ENCODE results near the gene AADACL2.

The AADACL2 gene, protein sequence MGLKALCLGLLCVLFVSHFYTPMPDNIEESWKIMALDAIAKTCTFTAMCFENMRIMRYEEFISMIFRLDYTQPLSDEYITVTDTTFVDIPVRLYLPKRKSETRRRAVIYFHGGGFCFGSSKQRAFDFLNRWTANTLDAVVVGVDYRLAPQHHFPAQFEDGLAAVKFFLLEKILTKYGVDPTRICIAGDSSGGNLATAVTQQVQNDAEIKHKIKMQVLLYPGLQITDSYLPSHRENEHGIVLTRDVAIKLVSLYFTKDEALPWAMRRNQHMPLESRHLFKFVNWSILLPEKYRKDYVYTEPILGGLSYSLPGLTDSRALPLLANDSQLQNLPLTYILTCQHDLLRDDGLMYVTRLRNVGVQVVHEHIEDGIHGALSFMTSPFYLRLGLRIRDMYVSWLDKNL

DNA sequence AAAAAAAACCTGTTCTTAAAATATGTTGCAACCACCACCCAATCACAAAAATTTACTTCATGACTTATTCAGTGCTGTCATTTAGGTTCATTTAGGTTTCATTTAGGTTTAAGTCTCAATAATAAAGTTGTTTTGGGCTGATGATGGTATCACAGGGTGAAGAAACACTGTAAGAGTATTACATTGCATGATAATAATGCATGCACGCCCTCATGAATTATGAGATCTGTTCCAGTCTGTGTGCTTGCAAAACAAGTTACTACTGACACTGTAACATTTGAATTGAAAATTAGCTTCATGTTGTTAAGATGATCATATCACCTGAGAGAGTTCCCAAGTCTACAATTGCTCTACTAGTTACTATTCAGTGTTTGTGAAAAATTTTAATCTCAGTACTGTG is at the start of gene AADACL2:
Gene AADACL2 (plus strand): TSS at position 315 of the 400 bp plus-strand sequence. CDS start 109 bp downstream, outside the sequence.
- intact Hi-C loops (cut with DNase I) = no loop called here
- DNase-seq = no peak

DNA sequence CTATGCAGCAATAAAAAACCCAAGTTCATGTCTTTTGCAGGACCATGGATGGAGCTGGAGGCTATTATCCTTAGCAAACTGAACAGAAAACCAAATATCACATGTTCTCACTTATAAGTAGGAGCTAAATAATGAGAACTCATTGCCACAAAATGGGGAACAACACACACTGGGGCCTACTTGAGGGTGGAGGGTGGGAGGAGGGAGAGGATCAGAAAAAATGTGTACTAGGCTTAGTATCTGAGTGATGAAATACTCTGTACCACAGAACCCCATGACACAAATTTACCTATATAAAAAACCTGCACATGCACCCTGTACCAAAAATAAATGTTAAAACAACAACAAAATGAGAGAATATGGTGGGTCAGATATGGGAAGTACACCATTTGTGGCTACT is 49.6 kb upstream of the AADACL2 start:
- no peak for DNase-seq
- intact Hi-C loops (cut with DNase I) = no loop called here

DNA sequence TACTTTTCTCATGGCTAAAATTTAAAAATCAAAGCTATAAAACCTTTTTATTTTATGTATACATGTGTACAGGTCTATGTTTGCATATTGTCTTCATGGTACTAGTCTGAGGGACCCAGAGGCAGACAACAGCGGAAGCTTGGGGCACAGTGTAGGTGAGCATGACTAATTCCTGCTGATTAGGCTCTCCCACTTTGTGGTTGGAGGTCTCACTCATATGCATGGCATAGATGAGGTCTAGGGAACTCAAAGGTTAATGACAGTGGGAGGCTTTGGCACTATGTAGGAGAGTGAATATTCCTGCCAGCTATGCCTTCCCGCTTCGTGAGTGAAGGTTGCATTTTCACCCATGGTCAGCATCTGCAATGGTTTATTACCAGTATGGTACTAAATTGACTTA is 47.5 kb upstream of the AADACL2 start:
- intact Hi-C loops (cut with DNase I) = no loop called here
- DNase-seq = no peak

DNA sequence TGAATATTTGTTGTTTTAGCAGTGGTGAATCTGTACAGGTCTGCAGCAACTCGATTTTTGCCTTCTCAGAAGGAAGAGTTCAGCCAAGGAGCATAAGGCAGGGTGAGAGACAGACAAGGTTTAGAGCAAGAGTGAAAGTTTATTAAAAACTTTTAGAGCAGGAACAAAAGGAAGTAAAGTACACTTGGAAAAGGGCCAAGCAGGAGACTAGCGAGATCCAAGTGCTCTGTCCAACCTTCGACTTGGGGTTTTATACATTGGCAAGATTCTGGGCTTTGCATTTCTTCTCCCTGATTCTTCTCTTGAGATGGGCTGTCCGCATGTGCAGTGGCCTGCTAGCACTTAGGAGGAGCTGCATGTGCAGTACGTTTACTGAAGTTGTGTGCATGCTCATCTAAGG is 46.7 kb upstream of the AADACL2 start:
- intact Hi-C loops (cut with DNase I) = no loop called here
- DNase-seq = no peak

DNA sequence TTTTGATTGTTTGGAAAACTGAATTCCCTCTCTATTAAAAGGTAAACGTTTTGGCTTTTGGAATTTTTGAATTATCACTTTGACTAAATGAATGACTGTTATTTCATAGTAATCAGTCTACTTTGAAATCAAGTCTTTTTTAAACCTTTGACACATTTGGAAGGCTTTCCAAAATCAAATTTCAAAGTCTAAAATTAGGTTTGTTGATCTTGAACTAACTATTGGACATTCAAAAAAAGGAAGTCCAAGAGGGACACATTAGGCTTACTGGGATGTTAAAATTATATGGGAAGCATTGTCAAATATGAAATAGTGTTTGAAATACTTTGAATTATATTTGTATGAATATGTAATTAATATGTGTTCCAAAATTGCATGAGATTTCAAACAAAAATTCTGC is 45.2 kb upstream of the AADACL2 start:
- intact Hi-C loops (cut with DNase I) = no loop called here
- DNase-seq = no peak

DNA sequence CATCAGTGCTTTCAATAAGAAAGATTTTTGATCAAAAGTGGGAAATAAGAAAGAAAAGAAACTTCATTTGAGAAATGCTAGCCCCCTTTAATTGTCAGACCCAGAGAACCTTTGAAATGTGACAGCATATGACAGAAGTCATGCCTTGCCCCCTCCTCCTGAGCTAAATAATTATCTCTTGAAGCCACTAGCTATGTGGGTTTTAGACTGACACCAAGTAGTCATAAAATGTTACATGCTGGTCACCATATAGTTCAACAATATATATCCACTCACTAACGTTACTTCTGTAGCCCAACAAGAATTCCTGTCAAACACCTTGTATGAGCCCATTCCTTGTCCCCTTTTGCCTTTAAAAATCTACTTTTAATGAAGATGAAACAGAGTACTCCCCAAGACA is 43.1 kb upstream of the AADACL2 start:
- intact Hi-C loops (cut with DNase I) = no loop called here
- DNase-seq = no peak

DNA sequence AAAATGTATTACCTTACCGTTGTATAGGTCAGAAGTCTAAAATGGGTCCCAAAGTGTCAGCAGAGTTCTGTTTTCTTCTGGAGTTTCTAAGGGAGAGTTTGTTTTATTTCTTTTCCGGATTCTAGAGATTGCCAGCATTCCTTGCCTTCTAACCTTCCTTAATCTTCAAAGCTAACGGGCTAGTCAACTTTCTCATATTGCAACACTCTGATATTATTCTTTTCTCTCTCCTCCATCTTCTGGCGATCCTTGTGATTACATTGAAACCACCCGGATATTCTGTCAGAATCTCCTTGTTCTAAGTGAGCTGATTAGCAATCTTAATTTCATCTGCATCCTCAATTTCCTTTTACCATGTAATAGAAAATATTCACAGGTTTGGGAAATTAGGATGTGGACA is 36.2 kb upstream of the AADACL2 start:
- no peak for DNase-seq
- intact Hi-C loops (cut with DNase I) = no loop called here

DNA sequence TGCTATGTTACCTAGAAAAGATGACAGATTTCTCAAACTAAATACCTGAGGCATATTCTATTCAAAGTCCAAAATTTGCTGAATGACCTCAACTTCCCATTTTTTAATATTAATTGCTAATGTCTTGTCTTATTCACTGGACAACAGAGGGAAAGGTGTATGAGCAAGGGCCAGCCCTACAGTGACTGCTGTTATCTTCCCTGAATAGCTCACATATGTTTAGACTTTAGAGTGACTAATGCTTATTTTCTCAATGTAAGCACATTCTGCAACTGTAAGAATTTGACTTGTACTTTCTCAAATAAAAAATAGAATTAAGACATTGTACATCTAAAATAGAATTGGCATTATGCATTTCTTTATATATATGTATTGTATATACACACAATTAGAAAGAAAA is 26.5 kb upstream of the AADACL2 start:
- DNase-seq = no peak

DNA sequence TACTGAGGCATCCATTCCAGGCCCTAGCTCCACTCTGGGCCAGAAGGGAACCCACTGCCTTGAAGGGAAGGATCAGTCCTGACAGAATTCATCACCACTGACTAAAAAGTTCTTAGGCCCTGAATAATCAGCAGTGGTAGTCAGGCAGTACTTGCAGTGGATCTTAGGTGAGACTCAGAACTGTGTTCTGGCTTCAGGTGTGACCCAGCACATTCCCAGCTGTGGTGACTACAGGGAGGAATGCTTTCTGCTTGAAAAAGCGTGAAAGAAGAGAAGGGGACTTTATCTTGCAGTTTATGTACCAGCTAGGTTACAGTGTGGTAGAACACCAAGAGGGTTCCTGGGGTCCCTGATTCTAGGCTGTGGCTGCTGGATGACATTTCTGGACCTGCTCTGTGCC is 24.9 kb upstream of the AADACL2 start:
- no peak for DNase-seq
- intact Hi-C loops (cut with DNase I) = no loop called here

More for the DNA sequence above, 26.5 kb upstream of the AADACL2 start:
- intact Hi-C loops (cut with DNase I) = no loop called here

DNA sequence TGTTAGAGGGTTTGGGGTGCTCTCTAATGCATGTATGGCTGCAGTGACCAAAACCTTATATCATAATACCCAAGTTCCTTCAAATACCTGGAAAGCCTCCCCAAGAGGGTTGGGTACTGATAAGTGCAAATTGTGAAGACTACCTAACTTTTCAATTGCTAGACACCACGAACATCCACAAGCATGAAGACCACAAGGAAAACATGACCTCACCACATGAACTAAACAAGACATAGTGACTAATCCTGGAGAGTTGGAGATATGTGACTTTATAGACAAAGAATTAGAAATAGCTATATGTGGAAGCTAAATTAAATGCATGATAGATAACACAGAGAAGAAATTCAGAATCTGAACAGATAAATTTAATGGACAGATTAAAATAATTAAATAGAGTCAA is 23.9 kb upstream of the AADACL2 start:
- intact Hi-C loops (cut with DNase I) = no loop called here
- no peak for DNase-seq

DNA sequence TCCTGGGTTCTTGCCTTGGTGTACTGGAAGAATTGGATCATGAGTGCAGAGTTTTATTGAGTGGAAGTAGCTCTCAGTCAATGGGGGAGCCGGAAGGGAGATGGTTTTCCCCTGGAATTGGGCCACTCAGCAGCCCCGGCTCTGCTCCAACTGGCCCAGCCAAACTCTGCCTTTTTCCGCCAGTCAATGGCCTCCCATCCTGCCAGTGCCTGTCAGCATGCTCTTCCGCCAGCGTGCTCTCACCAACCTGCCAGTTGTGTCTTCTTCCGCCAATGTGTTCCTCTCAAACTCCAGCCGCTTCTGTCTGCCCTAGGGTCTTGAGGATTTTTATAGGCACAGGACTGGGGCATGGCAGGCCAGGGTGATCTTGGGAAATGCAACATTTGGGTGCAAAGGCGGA is 12.4 kb upstream of the AADACL2 start:
- intact Hi-C loops (cut with DNase I) = no loop called here

DNA sequence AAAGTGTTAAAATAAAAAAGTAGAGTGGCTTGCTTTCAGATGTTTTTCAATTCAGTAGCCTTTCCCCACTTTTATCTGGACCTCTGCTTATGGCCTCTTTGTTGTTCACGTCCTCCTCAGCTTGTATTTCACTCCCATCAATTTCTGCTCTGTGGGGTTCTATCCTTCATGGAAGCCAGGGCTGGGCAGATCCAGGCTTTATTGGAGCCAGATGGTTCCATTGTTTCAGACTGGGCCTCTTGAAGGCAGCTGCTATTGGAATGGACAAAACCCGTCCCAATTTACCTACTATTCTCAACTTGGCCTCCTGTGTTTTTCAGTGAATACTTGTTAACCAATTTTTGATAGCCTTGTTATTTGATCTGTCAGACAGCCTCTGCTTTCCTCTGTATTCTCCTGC is 10.9 kb upstream of the AADACL2 start:
- intact Hi-C loops (cut with DNase I) = no loop called here
- DNase-seq = no peak

More for the DNA sequence above, 12.4 kb upstream of the AADACL2 start:
- DNase-seq = peak in 1 of 10 donors; percentile 55

DNA sequence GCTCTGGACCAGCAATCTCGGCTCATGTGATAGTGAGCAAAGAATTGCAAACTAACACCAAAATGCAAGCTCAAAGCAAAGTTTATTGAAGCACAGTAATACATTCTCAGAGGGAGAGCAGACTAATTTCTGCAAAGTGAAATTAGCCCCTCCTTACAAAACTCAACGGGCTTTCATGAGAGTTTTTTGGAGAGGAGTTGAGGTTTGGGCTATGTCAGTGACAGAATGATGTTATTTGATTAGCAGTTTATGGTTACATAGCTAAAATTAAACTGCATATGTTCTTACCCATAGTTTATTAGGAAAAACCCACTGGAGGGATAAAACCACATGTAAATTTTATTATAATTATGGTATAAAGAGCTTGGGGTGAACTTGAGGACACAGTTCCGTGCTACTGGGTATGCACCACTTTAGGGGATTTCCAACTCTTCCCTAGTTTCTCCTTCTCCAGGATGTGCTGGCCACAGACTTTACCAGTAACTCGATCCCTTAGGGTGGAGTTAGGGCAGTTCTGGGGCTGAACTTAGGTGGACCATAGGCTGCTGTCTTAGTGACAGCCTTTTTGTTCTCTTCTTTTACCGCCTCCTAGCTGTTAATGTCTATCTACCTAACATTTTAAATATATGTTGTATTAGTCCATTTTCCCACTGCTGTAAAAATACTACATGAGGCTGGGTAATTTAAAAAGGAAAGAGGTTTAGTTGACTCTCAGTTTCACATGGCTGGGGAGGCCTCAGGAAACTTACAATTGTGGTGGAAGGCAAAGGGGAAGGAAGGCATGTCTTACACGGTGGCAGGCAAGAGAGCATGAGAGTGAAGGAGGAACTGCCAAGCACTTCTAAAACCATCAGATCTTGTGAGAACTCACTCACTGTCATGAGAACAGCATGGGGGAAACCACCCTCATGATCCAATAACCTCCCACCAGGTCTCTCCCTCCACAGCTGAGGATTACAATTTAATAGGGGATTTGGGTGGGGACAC is 8.9 kb upstream of the AADACL2 start:
- DNase-seq = no peak
- intact Hi-C loops (cut with DNase I) = no loop called here

DNA sequence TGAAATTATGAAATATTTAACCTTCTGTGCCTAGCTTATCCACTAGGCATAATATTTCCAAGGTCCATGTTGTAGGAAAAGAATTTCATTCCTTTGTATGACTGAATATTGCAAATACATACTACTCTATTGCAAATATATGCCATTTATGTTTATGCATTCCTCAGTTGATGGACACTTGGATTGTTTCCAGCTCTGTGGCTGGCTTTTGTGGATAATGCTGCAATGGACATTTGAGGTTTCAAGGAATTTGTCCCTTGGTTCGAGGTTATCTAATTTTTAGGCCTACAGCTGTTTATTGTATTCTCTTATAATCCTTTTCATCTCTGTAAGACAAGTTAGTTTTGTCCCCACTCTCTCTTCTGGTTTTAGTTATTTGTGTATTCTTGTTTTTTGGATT is 7.7 kb upstream of the AADACL2 start:
- intact Hi-C loops (cut with DNase I) = no loop called here
- no peak for DNase-seq

DNA sequence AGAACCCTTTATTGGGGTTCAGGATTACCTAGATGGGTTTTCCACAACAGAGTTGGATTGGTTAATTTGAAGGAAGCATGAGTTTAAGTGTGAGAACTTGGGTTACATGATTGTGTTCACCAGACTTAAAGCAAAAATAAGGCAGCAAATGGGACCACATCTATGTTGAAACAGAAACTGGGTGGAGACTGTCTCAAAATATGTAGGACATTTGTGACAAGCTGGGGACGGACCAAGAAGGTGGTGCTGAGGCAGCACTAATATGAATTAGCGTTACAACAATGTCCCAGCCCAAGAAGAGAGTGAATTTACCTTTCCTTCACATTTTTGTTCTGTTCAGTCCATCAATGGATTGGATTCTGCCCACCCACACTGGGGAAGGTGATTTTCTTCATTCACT is 866 bp upstream of the AADACL2 start:
- no peak for DNase-seq

DNA sequence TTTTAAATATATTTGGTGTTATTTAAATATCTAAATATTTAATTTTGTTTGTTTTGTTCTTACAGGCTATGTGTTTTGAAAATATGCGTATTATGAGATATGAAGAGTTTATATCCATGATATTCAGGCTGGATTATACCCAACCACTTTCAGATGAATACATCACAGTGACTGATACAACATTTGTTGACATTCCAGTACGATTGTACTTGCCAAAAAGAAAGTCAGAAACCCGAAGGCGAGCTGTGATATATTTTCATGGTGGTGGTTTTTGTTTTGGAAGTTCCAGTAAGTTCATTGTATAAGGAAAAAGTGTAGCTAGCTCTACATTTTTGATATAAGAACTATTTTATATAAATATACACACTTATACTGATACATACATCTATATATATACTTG is 6.9 kb downstream of the AADACL2 start:
- intact Hi-C loops (cut with DNase I) = no loop called here
- no peak for DNase-seq

More for the DNA sequence above, 866 bp upstream of the AADACL2 start:
- intact Hi-C loops (cut with DNase I) = no loop called here

DNA sequence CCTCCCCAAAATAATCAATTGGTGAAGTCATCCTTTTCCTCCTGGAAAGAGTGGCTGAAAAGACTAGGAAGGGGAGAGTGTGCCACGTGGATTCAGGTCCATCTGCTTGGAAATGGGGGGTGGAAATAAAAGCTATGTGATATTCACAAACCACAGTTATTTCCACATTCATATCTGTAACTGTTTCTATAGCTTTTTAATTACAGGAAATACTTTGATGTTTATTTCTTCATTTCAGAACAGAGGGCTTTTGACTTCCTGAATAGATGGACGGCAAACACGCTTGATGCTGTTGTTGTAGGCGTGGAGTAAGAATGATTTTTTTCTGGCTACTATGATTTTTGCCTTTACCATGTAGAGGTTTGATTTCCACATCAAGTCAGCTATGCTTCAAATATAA is 10.1 kb downstream of the AADACL2 start:
- intact Hi-C loops (cut with DNase I) = no loop called here
- DNase-seq = no peak

DNA sequence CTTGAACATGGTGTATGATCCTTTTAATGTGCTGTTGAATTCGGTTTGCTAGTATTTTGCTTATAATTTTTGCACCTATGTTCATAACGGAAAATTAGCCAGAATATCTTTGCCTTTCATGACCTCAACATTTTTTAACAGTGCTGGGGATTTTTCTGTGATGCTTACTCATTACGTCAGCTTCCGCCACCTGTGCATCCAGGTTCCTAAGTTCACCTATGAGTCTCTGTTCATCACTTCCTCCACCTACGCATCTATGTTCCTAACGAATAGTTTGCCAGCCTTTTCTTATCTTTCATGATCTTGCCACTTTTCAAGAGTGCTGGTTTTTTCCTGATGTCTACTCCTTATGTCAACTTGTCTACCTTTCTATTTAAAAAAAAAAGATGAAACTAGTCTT is 16.5 kb downstream of the AADACL2 start:
- no peak for DNase-seq
- intact Hi-C loops (cut with DNase I) = no loop called here

DNA sequence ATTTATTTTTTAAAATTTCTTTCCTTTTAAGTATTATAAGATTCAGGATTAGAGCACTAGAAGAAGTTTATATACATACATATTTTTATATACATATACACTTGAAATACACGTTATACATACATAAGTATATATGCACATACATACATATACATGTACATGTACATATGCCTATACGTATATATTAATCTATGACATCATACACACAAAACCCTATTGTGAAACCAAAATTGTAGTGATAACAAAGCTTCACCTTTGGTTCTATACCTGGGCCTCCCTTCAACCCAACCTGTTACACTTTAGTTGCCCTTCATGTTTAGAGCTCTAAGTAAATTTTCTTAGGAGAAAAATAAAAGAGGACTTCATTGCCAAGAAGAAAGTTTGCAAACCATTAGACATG is 17.0 kb downstream of the AADACL2 start:
- intact Hi-C loops (cut with DNase I) = no loop called here
- no peak for DNase-seq

DNA sequence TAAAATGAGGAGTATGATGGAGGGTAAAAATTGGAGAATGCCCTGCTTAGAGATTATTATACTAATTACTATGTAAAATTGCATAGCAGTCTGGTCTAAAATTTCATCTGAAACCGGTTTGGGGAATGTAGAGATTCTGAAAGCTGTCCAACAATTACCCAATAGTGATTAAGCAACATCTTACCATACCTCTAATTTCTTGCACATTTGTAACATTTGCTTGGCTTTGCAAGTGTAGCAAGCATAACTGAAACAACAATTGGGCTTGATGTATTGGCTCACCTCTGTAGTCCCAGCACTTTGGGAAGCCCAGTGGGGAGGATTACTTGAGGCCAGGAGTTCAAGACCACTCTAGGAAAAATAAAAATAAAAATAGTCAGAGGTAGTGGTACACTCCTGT is 17.4 kb downstream of the AADACL2 start:
- DNase-seq = no peak
- intact Hi-C loops (cut with DNase I) = no loop called here

DNA sequence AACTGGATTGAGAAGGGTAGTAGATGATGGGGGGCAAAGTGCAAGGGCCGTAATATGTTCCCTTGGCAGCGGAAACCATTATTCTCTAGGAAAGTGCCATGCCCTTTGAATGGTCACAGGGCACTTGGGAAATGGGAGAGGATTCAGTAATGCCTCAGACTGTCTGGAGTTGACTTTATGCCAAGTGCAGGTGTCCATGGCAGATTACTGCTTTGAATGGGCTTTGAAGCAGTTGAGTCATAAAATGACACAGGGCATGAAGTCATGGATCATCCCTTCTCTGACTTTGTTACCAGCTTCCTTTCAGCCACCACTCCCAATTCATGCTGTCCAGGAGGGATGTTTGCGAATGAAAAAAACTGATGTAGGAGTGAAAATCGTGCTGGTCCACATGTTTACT is 20.1 kb downstream of the AADACL2 start:
- intact Hi-C loops (cut with DNase I) = no loop called here
- DNase-seq = no peak

DNA sequence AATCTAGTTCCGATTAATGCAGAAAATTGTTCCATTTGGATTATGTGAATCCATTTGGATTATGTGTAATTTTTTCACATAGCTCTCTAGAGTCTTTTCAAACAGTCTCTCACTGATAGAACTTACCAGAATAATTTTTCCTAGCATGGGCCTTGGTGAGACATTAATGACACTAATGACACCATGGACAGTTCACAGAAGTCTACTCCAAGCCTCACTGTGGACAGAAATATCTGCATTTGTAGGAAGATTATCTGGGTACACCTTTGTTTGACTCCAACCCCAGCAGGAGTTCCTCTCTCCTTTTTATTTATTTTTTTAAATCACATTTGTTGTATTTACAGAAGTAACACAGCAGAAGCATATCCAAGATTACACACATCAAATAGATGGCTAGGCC is 27.9 kb downstream of the AADACL2 start:
- DNase-seq = no peak
- intact Hi-C loops (cut with DNase I) = no loop called here

Measured in posterior cingulate gyrus (tissue), 11 donors.